ES-I3 (cell line): Measurements from ENCODE around the gene SERAC1.

Source experiments
- H3K36me3 ChIP-seq: 2 replicates; pipeline ENCODE4 v1.6.1; 2013; ENCODE audit warnings: mild to moderate bottlenecking, low read length, control low read depth, moderate library complexity; ENCODE audit not compliant: insufficient read depth
- H3K4me1 ChIP-seq: 2 replicates; pipeline ENCODE4 v1.6.1; 2013; ENCODE audit warnings: mild to moderate bottlenecking, control low read depth, low read length; ENCODE audit not compliant: insufficient read depth
- H3K9ac ChIP-seq: 2 replicates; pipeline ENCODE4 v1.6.1; 2013; ENCODE audit warnings: low read depth, mild to moderate bottlenecking, low read length, moderate library complexity
- H3K9me3 ChIP-seq: 2 replicates; pipeline ENCODE4 v1.6.1; 2013; ENCODE audit warnings: mild to moderate bottlenecking, low read length, moderate library complexity; ENCODE audit not compliant: control insufficient read depth, insufficient read depth

SERAC1 gene

DNA sequence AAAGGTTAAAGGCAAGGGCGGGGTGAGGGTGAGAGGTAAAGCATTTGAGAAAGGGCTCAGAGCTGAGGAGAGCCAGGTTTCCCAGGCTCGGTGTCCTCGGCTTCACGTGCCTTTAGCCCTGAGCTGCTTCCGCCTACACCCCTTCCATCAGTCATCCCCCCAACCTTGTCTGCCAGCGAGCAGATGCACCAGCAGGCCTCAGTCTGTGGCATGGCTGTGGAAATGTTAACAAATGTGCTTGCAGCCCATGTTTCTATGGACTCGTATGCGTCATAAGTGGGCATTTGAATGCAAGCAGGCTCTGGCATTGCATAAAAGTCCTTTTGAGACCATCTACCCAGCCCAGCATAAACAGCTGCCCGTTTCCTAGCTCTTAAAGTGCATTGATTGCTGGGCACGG is 97.5 kb downstream of the SERAC1 start:
- H3K9me3 ChIP-seq = no peaks in the 10 kb centered on the region
- H3K4me1 ChIP-seq = peaks cover 4% of the 10 kb centered on the region
- no peak overlapping the region for H3K9ac ChIP-seq
- peaks cover 11% of the 10 kb centered on the region for H3K36me3 ChIP-seq

- no peaks in the 10 kb centered on the region for H3K9me3 ChIP-seq
These were observed 98.3 kb downstream of the SERAC1 start for GRCh38 chr6:158069800-158070195.

DNA sequence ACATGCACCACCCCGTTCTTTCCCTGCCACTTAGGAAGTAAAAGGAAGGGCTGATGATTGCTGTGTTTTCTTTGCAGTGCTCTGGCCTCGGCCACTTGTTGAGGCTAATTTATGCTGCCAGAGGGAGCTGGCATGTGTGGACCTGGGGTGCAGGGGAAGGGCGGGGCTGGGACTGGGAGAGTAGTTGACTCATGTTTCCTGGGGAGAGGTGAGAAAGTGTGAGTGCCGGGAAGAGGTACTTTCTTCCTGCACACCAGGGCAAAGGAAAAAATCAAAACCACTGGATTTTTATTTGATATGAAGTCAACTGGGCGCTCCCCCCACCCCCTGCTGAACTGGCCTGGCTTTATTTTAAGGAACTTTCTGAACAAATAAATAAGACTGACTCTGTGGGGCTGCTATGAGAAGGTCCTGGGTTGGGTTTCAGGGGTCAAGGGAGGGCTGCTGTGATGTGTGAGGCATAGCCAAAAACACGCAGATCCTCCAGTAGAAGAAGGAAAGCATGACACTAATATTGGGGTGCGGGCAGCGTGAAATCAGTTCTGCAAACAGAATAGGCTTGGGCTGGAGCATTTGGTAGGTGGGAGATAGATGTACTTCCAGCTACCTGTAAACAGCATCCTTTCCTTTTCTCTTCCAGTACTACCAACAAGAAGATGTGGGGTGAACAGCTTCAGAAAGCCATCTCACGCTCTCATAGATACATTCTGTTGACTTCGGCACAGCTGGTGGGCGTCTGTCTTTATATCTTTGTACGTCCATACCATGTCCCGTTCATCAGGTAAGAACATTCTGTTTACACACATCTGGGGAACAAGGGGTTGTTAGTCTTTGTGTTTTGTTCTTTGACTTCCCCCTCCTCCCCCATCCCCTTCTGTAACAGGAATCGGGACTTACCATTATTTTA is 98.9 kb downstream of the SERAC1 start:
- peaks cover 11% of the 10 kb centered on the region for H3K36me3 ChIP-seq
- H3K9ac ChIP-seq = no peak overlapping the region

More at GRCh38 chr6:158069800-158070195, 98.3 kb downstream of the SERAC1 start:
- Histone ChIP-seq H3K4me1 (peaks cover 4% of the 10 kb centered on the region), H3K9ac (no peak overlapping the region), H3K36me3 (peaks cover 11% of the 10 kb centered on the region)

DNA sequence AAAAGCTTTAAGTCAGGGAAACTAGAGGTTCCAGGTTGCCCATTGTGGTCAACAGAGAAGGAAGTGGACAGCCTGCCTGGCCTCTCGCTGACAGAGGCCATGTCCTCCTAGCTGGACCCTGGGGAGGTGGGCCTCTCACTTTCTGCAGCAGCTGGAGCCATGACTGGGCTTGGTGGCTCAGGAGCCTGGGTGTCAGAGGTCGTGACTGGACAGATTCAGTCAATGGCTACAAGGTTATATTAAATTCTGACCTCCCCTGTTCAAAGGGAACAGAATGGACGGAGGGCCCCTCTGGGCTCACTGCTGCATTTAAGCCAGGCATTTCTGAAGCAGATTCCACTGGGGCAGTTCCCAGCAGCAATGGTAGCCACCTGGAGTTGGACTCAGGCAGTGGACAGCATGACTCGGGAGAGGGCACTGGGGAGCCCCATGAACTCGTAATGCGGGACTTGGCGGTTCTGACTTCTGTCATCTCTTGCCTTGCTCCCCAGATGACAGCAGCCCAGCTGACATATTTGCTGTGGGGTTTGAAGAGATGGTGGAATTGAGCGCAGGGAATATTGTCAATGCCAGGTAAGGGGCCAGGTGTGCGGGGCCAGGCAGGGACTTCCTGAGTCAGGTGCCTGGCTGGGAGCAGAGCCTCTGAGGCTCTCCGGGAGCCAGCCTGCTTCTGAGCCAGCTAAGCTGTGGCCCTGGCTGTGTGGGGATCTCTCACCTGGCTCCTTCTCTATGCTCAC is 99.7 kb downstream of the SERAC1 start:
- Histone ChIP-seq H3K4me1 (peaks cover 4% of the 10 kb centered on the region), H3K36me3 (peaks cover 11% of the 10 kb centered on the region), H3K9ac (no peak overlapping the region), H3K9me3 (no peaks in the 10 kb centered on the region)

More for the DNA sequence above, 98.9 kb downstream of the SERAC1 start:
- Histone ChIP-seq H3K4me1 (peaks cover 4% of the 10 kb centered on the region), H3K9me3 (no peaks in the 10 kb centered on the region)

DNA sequence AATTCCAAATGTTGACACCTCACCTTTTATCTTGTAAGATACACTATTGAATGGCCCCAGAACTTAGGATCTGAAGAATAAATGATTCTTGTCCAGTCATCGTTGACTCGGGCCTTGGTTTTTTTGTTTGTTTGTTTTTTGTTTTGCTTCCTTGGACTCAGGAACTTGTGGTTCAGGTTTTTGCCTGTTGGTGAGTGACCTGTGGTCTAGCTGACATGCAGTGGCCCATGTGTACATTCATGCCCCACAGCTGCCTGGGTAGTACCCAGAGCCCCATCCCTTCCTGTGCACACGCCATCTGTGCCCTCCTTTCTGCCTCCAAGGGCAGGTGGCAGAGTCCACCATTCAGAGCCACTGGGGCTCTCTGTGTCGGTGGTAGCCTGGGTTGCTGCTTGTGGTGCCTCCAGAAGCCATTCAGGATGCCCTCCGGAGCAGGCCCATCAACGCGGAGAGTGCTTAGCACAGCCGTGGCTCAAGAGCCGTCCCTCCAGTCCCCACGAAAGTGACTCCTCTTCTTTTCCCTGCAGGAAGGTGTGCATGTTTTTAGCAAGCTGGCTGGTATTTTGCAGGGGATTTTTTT is 100.5 kb downstream of the SERAC1 start:
- H3K36me3 ChIP-seq = peaks cover 11% of the 10 kb centered on the region
- H3K9me3 ChIP-seq = no peaks in the 10 kb centered on the region
- H3K4me1 ChIP-seq = peaks cover 4% of the 10 kb centered on the region
- no peak overlapping the region for H3K9ac ChIP-seq

DNA sequence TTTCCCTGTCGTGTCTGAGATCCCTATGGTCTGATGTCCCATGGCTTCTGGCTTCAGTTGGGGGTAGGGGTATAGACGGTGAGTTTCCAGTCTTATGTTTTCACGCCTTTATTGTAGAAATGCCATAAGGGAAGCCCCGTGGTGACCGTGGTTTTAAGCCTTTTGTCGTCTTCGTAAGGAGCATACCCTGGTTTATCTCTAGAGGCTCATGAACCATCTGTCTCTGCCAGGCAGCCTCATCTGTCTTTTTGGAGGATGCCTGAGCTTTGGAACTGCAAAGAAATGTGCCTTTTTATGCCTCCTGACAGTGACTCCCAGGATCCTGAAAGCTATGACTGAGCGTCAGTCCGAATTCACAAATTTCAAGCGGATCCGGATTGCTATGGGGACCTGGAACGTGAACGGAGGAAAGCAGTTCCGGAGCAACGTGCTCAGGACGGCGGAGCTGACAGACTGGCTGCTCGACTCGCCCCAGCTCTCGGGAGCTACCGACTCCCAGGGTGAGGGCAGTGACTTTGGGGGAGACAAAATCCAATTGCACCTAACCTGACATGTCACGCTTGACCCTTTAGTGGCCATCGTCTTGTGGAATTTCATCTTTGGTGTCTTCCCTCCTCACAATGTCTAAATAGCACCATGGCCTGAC is 101.8 kb downstream of the SERAC1 start:
- peaks cover 4% of the 10 kb centered on the region for H3K4me1 ChIP-seq
- H3K9me3 ChIP-seq = no peaks in the 10 kb centered on the region
- peaks cover 11% of the 10 kb centered on the region for H3K36me3 ChIP-seq

DNA sequence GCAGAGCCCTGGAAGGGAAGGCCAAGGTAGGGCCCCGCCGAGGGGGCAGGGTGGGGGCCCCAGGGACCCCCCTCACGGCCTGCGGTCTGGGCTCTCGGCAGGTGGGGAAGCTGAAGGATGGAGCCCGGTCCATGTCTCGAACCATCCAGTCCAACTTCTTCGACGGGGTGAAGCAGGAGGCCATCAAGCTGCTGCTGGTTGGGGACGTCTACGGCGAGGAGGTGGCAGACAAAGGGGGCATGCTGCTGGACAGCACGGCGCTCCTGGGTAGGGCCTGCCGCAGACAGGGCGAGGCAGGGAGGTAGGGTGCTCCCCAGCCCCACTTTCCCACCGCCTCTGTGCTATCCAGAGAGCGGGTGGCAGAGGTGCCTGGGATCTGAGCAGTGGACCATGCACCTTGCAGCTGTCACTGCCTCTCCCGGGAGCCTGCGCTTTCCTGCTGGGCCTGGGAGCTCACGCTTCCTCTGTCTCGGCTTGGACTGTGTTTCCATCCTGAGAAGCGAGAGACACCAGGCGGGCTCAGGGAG is 103.3 kb downstream of the SERAC1 start:
- Histone ChIP-seq H3K4me1 (peaks cover 4% of the 10 kb centered on the region), H3K36me3 (peaks cover 11% of the 10 kb centered on the region), H3K9ac (no peak overlapping the region), H3K9me3 (no peaks in the 10 kb centered on the region)

More for the DNA sequence above, 101.8 kb downstream of the SERAC1 start:
- H3K9ac ChIP-seq = no peak overlapping the region

- no peaks in the 10 kb centered on the region for H3K9me3 ChIP-seq
- peaks cover 11% of the 10 kb centered on the region for H3K36me3 ChIP-seq
- no peak overlapping the region for H3K9ac ChIP-seq
- H3K4me1 ChIP-seq = no peaks in the 10 kb centered on the region; the same call in 1 of the 2 replicates
These were observed 104.3 kb downstream of the SERAC1 start for GRCh38 chr6:158063736-158064135.

DNA sequence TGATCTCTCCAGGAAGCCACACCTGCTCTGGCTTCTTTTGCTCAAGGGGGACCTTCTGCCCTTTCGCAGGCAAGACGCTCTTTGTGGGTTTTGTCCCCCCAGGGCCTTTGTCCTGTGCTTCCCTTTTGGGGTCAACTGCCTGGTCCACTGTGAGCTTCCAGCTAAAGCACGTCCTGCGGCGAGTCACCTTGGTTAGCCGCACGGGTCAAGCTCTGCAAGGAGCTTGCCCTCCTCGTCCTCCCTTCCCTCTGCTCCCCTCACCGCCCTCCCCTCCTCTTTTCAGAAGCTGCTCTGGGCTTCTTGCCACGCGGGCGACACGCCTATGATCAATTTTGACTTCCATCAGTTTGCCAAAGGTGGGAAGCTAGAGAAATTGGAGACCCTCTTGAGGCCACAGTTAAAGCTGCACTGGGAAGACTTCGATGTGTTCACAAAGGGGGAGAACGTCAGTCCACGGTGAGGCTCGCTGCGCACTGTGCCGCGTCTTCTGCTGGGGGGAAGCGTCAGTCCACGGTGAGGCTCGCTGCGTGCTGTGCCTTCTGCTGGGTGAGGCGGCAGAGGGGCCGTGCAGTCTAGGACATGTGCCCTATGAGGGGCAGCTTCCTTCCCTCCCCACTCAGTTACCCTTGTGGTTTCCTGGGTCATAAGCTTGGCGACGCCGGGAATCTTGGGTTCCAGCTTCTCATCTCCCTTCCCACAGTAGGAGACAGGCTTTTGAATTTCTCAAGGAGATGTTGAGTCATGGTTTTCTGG is 106.2 kb downstream of the SERAC1 start:
- no peaks in the 10 kb centered on the region for H3K4me1 ChIP-seq
- H3K9me3 ChIP-seq = no peaks in the 10 kb centered on the region
- no peak overlapping the region for H3K9ac ChIP-seq
- peaks cover 11% of the 10 kb centered on the region for H3K36me3 ChIP-seq

DNA sequence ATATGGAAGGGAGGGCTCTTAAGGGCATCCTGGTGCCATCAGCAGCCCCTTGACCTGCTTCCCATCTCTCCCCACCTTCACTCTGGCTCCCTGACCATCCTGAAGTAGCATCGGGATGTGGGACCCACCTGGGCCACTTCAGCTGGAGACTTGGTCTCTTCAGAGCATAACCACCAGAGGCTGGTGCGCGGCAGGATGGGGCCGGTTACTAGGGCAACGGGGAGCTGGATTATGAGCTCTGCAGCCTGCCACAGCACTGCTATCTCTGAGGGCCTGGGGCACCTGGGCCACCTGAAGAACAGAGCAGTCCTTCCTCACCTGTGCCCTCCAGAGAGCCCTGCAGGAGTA is 106.7 kb downstream of the SERAC1 start:
- H3K9me3 ChIP-seq = no peaks in the 10 kb centered on the region
- H3K9ac ChIP-seq = no peak overlapping the region
- H3K4me1 ChIP-seq = no peaks in the 10 kb centered on the region
- H3K36me3 ChIP-seq = peaks cover 7% of the 10 kb centered on the region

DNA sequence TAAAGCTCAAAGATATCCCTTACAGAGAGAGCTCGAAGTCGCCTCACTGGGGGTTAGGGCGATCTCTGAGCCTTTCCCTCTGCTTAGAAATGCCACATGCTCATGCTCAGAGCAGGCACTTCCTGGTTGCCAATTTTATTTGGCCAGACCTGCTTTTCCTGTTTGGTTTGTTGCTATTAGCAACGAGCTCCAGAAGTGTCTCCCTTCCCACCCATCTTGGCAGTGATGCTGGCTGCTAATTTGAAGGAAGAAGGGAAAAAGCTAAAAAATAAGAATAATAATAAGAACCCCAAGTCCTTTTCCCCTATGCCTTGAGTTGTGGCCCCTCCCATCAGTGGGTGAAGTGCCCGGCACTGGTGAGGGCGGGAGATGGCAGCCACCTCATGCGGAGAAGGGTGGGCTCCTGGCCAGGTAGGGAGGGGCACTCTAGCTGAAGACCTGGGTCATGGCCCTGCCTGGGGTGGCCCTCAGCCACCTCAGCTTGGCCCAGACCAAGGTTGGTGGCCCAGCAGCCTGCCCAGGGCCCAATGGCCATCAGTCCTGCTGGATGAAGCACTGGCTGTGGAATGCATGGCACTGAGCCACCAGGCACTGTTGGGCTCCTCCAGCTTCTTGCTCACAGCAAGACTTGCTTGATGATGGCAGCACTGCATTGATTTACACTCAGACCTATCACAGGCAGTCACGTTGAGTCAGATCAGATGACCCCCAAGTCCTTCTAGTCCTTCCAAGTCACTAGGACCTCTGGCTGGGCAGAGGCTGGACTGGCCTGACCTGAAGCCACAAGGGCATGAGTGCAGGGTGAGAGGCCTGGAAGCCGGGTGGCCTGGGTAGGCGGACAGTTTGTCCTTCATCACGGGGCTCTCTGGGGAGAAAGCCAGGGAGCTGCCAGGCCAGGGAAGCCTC is 107.4 kb downstream of the SERAC1 start:
- no peak overlapping the region for H3K9ac ChIP-seq
- no peaks in the 10 kb centered on the region for H3K4me1 ChIP-seq
- H3K9me3 ChIP-seq = no peaks in the 10 kb centered on the region
- H3K36me3 ChIP-seq = peaks cover under 1% of the 10 kb centered on the region; the same call in 1 of the 2 replicates
